AG04449 (cell line): ENCODE measurements around the gene IPP.
"Not testable (repeated sequence)": the region's sequence is repeated elsewhere in the genome, so short reads cannot be mapped to it uniquely, and the experiment has no call there.

Experiments
- CTCF ChIA-PET: fragments of 350-600 bp; formaldehyde crosslinking; extraction: SDS; loops from one replicate; lab custom pipeline; 2021; ENCODE audit warnings: antibody characterized with exemption; lab: Yijun Ruan, JAX
- POLR2A ChIA-PET: fragments of 400-600, 350-600 bp; formaldehyde crosslinking; extraction: SDS; loops from one replicate; lab custom pipeline; 2020; ENCODE audit warnings: antibody characterized with exemption, inconsistent platforms; lab: Yijun Ruan, JAX
- DNase-seq: peaks from one replicate; pipeline ENCODE4 v3.0.0-alpha.2; 2010; ENCODE audit warnings: low read depth, low spot score
- H3K4me3 ChIP-seq: 2 replicates; pipeline ENCODE4 v1.5.1; 2011; ENCODE audit warnings: low read depth, mild to moderate bottlenecking, control low read depth, low read length
- TF ChIP-seq, protein P1 (sequence below): IDR thresholded peaks from one replicate; pipeline ENCODE4 v1.5.1; 2011; ENCODE audit warnings: mild to moderate bottlenecking, moderate library complexity, low read length, control low read depth, inconsistent platforms; ENCODE audit not compliant: insufficient read depth; ENCODE audit errors: missing control alignments

Gene IPP

GRCh38 chr1:45694823-45695222, 55.6 kb downstream of the IPP start:
- no peak for DNase-seq
- ChIA-PET POLR2A (interaction anchor here (0.7 kb wide), 1 partner anchor 148 kb away, joined by 3 read pairs; no protein-coding TSS in a partner anchor), CTCF (interaction anchor here (0.6 to 0.7 kb wide), 2 partner anchors 9 to 50 kb away, joined by 3 read pairs; partner anchors contain the start of gene GPBP1L1)
- TF ChIP-seq, protein P1, sequence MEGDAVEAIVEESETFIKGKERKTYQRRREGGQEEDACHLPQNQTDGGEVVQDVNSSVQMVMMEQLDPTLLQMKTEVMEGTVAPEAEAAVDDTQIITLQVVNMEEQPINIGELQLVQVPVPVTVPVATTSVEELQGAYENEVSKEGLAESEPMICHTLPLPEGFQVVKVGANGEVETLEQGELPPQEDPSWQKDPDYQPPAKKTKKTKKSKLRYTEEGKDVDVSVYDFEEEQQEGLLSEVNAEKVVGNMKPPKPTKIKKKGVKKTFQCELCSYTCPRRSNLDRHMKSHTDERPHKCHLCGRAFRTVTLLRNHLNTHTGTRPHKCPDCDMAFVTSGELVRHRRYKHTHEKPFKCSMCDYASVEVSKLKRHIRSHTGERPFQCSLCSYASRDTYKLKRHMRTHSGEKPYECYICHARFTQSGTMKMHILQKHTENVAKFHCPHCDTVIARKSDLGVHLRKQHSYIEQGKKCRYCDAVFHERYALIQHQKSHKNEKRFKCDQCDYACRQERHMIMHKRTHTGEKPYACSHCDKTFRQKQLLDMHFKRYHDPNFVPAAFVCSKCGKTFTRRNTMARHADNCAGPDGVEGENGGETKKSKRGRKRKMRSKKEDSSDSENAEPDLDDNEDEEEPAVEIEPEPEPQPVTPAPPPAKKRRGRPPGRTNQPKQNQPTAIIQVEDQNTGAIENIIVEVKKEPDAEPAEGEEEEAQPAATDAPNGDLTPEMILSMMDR = no peak
- no peak overlapping the region for H3K4me3 ChIP-seq

GRCh38 chr1:45693811-45694210, 56.6 kb downstream of the IPP start:
- DNase-seq, CTCF ChIA-PET, POLR2A ChIA-PET, H3K4me3 ChIP-seq: not testable (repeated sequence)

GRCh38 chr1:45687754-45688740, 62.4 kb downstream of the IPP start, which contains the start of gene TMEM69:
TMEM69 (plus strand) TSS chr1:45688181; CDS start chr1:45691069, 2,888 bp downstream.
- peak; percentile 53 for DNase-seq
- TF ChIP-seq, protein P1 = no peak
- POLR2A ChIA-PET = interaction anchor here (0.6 to 1.0 kb wide), 3 partner anchors 9 to 156 kb away, joined by 3 to 4 read pairs (median 3); no protein-coding TSS in a partner anchor
- H3K4me3 ChIP-seq = peak within 1 kb of the TSS; percentile 96
- CTCF ChIA-PET = interaction anchor here (1.0 kb wide), 2 partner anchors 9 to 10 kb away, joined by 3 to 5 read pairs; no protein-coding TSS in a partner anchor

GRCh38 chr1:45687014-45687753, 63.3 kb downstream of the IPP start:
- TF ChIP-seq, protein P1 = no peak
- peak overlapping the region; percentile 99 for H3K4me3 ChIP-seq
- CTCF ChIA-PET = interaction anchor here (1.0 kb wide), 1 partner anchor 9 kb away, joined by 3 read pairs; no protein-coding TSS in a partner anchor
- DNase-seq = peak; percentile 96
- POLR2A ChIA-PET = interaction anchor here (0.6 to 1.0 kb wide), 4 partner anchors 8 to 443 kb away, joined by 3 read pairs; no protein-coding TSS in a partner anchor

GRCh38 chr1:45686288-45687013, 64.0 kb downstream of the IPP start, which contains the start of gene GPBP1L1:
GPBP1L1 (minus strand) TSS chr1:45686533; CDS start chr1:45659087, 27,446 bp downstream.
- TF ChIP-seq, protein P1 = no peak
- H3K4me3 ChIP-seq = peak within 1 kb of the TSS; percentile 99
- CTCF ChIA-PET = interaction anchor here (0.9 to 1.0 kb wide), 3 partner anchors 8 to 158 kb away, joined by 3 read pairs; no protein-coding TSS in a partner anchor
- POLR2A ChIA-PET = interaction anchor here (0.6 to 1.2 kb wide), 6 partner anchors 7 to 1422 kb away, joined by 3 to 6 read pairs (median 3); partner anchors contain the start of gene PRDX1
- peak; percentile 80 for DNase-seq

- TF ChIP-seq, protein P1 = no peak
- ChIA-PET POLR2A (interaction anchor here (0.6 to 1.2 kb wide), 4 partner anchors 74 to 1422 kb away, joined by 3 to 6 read pairs (median 3); partner anchors contain the start of gene PRDX1), CTCF (interaction anchor here (0.9 kb wide), 2 partner anchors 9 to 158 kb away, joined by 3 read pairs; no protein-coding TSS in a partner anchor)
- DNase-seq = no peak
- H3K4me3 ChIP-seq = peak overlapping the region; percentile 99
Observed at GRCh38 chr1:45686015-45686287, 64.5 kb downstream of the IPP start.
